LNCaP clone FGC (cell line): Measurements from ENCODE around the gene ACADS.
"Not testable (repeated sequence)": the region's sequence is repeated elsewhere in the genome, so short reads cannot be mapped to it uniquely, and the experiment has no call there.

Experiments
- DNase-seq: peaks from one replicate; pipeline ENCODE4 v3.0.0-alpha.2; 2011; ENCODE audit warnings: low read depth
- H3K4me3 ChIP-seq: 2 replicates; pipeline ENCODE4 v1.5.1; 2011; ENCODE audit warnings: mild to moderate bottlenecking, low read depth, low read length, control low read depth
- CTCF ChIP-seq: IDR thresholded peaks from 2 replicates; pipeline ENCODE4 v1.5.1; 2012; ENCODE audit warnings: mild to moderate bottlenecking; ENCODE audit not compliant: control insufficient read depth, insufficient read depth; ENCODE audit errors: extremely low read depth

Gene ACADS

GRCh38 chr12:120725151-120725658 is 421 bp upstream of the ACADS start:
- no peak for TF ChIP-seq CTCF
- no peak for DNase-seq
- peak overlapping the region; percentile 80 for H3K4me3 ChIP-seq

- DNase-seq, result no peak
- no peak for TF ChIP-seq CTCF
- peak overlapping the region; percentile 80 for H3K4me3 ChIP-seq
Measured at GRCh38 chr12:120726510-120726793, 826 bp downstream of the ACADS start.

GRCh38 chr12:120726961-120727360 is 1.3 kb downstream of the ACADS start:
- DNase-seq, result no peak
- no peak overlapping the region; the same call in 1 of the 2 replicates for H3K4me3 ChIP-seq
- TF ChIP-seq CTCF, result no peak

GRCh38 chr12:120732198-120732597 is 6.6 kb downstream of the ACADS start:
- H3K4me3 ChIP-seq, DNase-seq: not testable (repeated sequence)

- no peak for DNase-seq
Measured at GRCh38 chr12:120733574-120733973, 7.9 kb downstream of the ACADS start.

GRCh38 chr12:120734210-120734609 is 8.6 kb downstream of the ACADS start:
- no peak for TF ChIP-seq CTCF
- no peak overlapping the region for H3K4me3 ChIP-seq
- DNase-seq, result no peak

More at GRCh38 chr12:120733574-120733973, 7.9 kb downstream of the ACADS start:
- no peak overlapping the region for H3K4me3 ChIP-seq
- TF ChIP-seq CTCF, result no peak

GRCh38 chr12:120735181-120735580 is 9.6 kb downstream of the ACADS start:
- DNase-seq, result no peak
- no peak for TF ChIP-seq CTCF
- no peak overlapping the region for H3K4me3 ChIP-seq
